H1 (cell line): ENCODE measurements around the gene RPUSD3. TPM values are rescaled to one million over a fixed set of nuclear protein-coding genes. Genes with fewer than 3 reads are reported as not detected.

Source experiments
- CTCF ChIA-PET: fragments of 300-600 bp; sonication (Branson Sonifier 250); formaldehyde crosslinking; loops from one replicate; lab custom pipeline; 2021; ENCODE audit not compliant: partially characterized antibody; lab: Charles Lee
- POLR2A ChIA-PET: fragments of 300-600 bp; sonication (Branson Sonifier 250); formaldehyde crosslinking; loops from one replicate; lab custom pipeline; 2021; ENCODE audit warnings: inconsistent platforms; ENCODE audit not compliant: partially characterized antibody; lab: Charles Lee
- DNase-seq, 2 experiments: peaks; one replicate each; pipeline versions ENCODE4 v3.0.0 to v3.0.0-alpha.2; 2010 to 2022; ENCODE audit warnings: low spot score in 2 of 2, low read depth in 1 of 2, mixed read lengths in 1 of 2
- FAIRE-seq: peaks from 2 replicates; lab custom pipeline; 2011; peaks lifted over from hg19 to GRCh38; lab: Jason Lieb, UNC
- H2AFZ ChIP-seq: 2 replicates; pipeline ENCODE4 v1.8.1; 2012; ENCODE audit warnings: low read length, inconsistent platforms
- H2AK5ac ChIP-seq: 2 replicates; pipeline ENCODE4 v1.6.1; 2013; ENCODE audit warnings: low read depth, low read length
- H2BK120ac ChIP-seq: replicated peaks from 2 replicates; pipeline ENCODE3; 2013; ENCODE audit warnings: low read depth, low read length, inconsistent platforms
- H2BK12ac ChIP-seq: 2 replicates; pipeline ENCODE4 v1.6.1; 2013; ENCODE audit warnings: low read depth, low read length
- H2BK15ac ChIP-seq: 2 replicates; pipeline ENCODE4 v1.6.1; 2013; ENCODE audit warnings: low read length
- H2BK20ac ChIP-seq: 2 replicates; pipeline ENCODE4 v1.6.1; 2013; ENCODE audit warnings: low read length
- H2BK5ac ChIP-seq: 2 replicates; pipeline ENCODE4 v1.6.1; 2013; ENCODE audit warnings: low read depth, low read length
- H3K14ac ChIP-seq: 2 replicates; pipeline ENCODE4 v1.6.1; 2013; ENCODE audit warnings: inconsistent platforms; ENCODE audit not compliant: insufficient read length
- H3K18ac ChIP-seq: 2 replicates; pipeline ENCODE4 v1.6.1; 2013; ENCODE audit warnings: low read length; ENCODE audit errors: extremely low read depth
- H3K23ac ChIP-seq: 2 replicates; pipeline ENCODE4 v1.6.1; 2013; ENCODE audit warnings: inconsistent platforms; ENCODE audit not compliant: insufficient read length
- H3K23me2 ChIP-seq: 2 replicates; pipeline ENCODE4 v1.6.1; 2013; ENCODE audit warnings: low read depth, low read length
- H3K27ac ChIP-seq: 2 replicates; pipeline ENCODE4 v1.6.1; 2011; ENCODE audit warnings: low read depth, low read length, inconsistent platforms
- H3K27me3 ChIP-seq, 4 experiments: replicated peaks in 1 of 4; 1 replicate in 1 of 4; 2 replicates in 3 of 4; pipeline versions ENCODE4 v1.6.1 to v1.8.1; 2011 to 2013; ENCODE audit warnings: low read length in 3 of 4, mild to moderate bottlenecking in 3 of 4, inconsistent platforms in 2 of 4, mixed read lengths in 2 of 4, moderate library complexity in 1 of 4; ENCODE audit not compliant: control insufficient read depth in 3 of 4, insufficient read depth in 3 of 4; ENCODE audit errors: extremely low read depth in 1 of 4
- H3K36me3 ChIP-seq, 4 experiments: 2 replicates each; pipeline versions ENCODE4 v1.6.1 to v1.8.1; 2011 to 2013; ENCODE audit warnings: mild to moderate bottlenecking in 4 of 4, low read length in 3 of 4, moderate library complexity in 2 of 4, control low read depth in 1 of 4, inconsistent platforms in 1 of 4; ENCODE audit not compliant: insufficient read depth in 4 of 4, control insufficient read depth in 2 of 4
- H3K4ac ChIP-seq: replicated peaks from 2 replicates; pipeline ENCODE3; 2013; ENCODE audit warnings: low read length, low read depth, mixed read lengths, inconsistent platforms; ENCODE audit not compliant: insufficient read length
- H3K4me1 ChIP-seq, 4 experiments: replicated peaks in 1 of 4; 1 replicate in 1 of 4; 2 replicates in 3 of 4; pipeline versions ENCODE4 v1.6.1 to v1.8.1; 2011 to 2013; ENCODE audit warnings: low read length in 3 of 4, inconsistent platforms in 2 of 4, mixed read lengths in 1 of 4; ENCODE audit not compliant: insufficient read depth in 4 of 4, control insufficient read depth in 3 of 4
- H3K4me2 ChIP-seq, 2 experiments: 2 replicates each; pipeline versions ENCODE4 v1.6.1 to v1.8.1; 2011 to 2013; ENCODE audit warnings: low read depth in 2 of 2, low read length in 2 of 2, control low read depth in 1 of 2, inconsistent platforms in 1 of 2, mild to moderate bottlenecking in 1 of 2; ENCODE audit not compliant: insufficient read depth in 1 of 2
- H3K4me3 ChIP-seq, 4 experiments: fragments of 200-600, 300-600 bp in 1 of 4; sonication (generic), shearing (Covaris generic), sonication (Bioruptor Twin) in 1 of 4; 2 replicates each; pipeline versions ENCODE4 v1.5.1 to v1.8.1; 2011 to 2016; ENCODE audit warnings: low read length in 4 of 4, low read depth in 3 of 4, control low read depth in 2 of 4, inconsistent platforms in 2 of 4, mild to moderate bottlenecking in 2 of 4, mixed read lengths in 1 of 4, moderate library complexity in 1 of 4; ENCODE audit not compliant: insufficient read depth in 2 of 4; ENCODE audit errors: extremely low read depth in 1 of 4
- H3K56ac ChIP-seq: replicated peaks from 2 replicates; pipeline ENCODE3; 2013; ENCODE audit warnings: low read depth, mild to moderate bottlenecking, mixed read lengths, low read length, inconsistent platforms; ENCODE audit not compliant: insufficient read length
- H3K79me1 ChIP-seq: 2 replicates; pipeline ENCODE4 v1.6.1; 2013; ENCODE audit warnings: low read depth, low read length, control low read depth
- H3K79me2 ChIP-seq, 2 experiments: 2 replicates each; pipeline versions ENCODE4 v1.6.1 to v1.8.1; 2012 to 2013; ENCODE audit warnings: low read length in 2 of 2, mild to moderate bottlenecking in 2 of 2, inconsistent platforms in 1 of 2; ENCODE audit not compliant: insufficient read depth in 2 of 2, control insufficient read depth in 1 of 2
- H3K9ac ChIP-seq, 4 experiments: replicated peaks in 1 of 4; 1 replicate in 1 of 4; 2 replicates in 3 of 4; pipeline versions ENCODE4 v1.6.1 to v1.8.1; 2011 to 2013; ENCODE audit warnings: low read depth in 3 of 4, low read length in 3 of 4, control low read depth in 2 of 4, mild to moderate bottlenecking in 2 of 4, moderate library complexity in 2 of 4, inconsistent platforms in 1 of 4; ENCODE audit errors: extremely low read depth in 1 of 4
- H3K9me3 ChIP-seq, 2 experiments: 2 replicates each; pipeline versions ENCODE4 v1.6.1 to v1.8.1; 2012 to 2013; ENCODE audit warnings: mild to moderate bottlenecking in 2 of 2, moderate library complexity in 2 of 2, control low read depth in 1 of 2, inconsistent platforms in 1 of 2, low read depth in 1 of 2, low read length in 1 of 2, mixed read lengths in 1 of 2; ENCODE audit not compliant: insufficient read depth in 2 of 2
- H4K20me1 ChIP-seq, 2 experiments: replicated peaks in 1 of 2; 2 replicates each; pipeline versions ENCODE3 to v1.8.1; 2011 to 2013; ENCODE audit warnings: inconsistent platforms in 2 of 2, low read length in 2 of 2, mild to moderate bottlenecking in 1 of 2; ENCODE audit not compliant: insufficient read depth in 2 of 2, control insufficient read depth in 1 of 2
- H4K5ac ChIP-seq: 2 replicates; pipeline ENCODE4 v1.6.1; 2013; ENCODE audit warnings: low read length, low read depth, mixed read lengths, inconsistent platforms; ENCODE audit not compliant: insufficient read length
- H4K8ac ChIP-seq: 2 replicates; pipeline ENCODE4 v1.8.0; 2013; ENCODE audit warnings: mild to moderate bottlenecking, moderate library complexity, low read length, inconsistent platforms; ENCODE audit not compliant: insufficient read depth; ENCODE audit errors: extremely low read depth
- H4K91ac ChIP-seq: replicated peaks from 2 replicates; pipeline ENCODE3; 2013; ENCODE audit warnings: low read length, mixed read lengths, inconsistent platforms; ENCODE audit not compliant: insufficient read length
- BRCA1 ChIP-seq: IDR thresholded peaks from 2 replicates; pipeline ENCODE4 v1.6.1; 2012; ENCODE audit warnings: low read depth, low read length, improper control_type of control experiment
- CTCF ChIP-seq, 3 experiments: IDR thresholded peaks; 1 replicate in 2 of 3; 2 replicates in 1 of 3; pipeline versions ENCODE4 v1.5.1 to v1.6.1; 2011; ENCODE audit warnings: low read length in 3 of 3, mild to moderate bottlenecking in 3 of 3, inconsistent platforms in 2 of 3, low read depth in 1 of 3, moderate library complexity in 1 of 3; ENCODE audit not compliant: insufficient read depth in 1 of 3; ENCODE audit errors: control extremely low read depth in 1 of 3
- EGR1 ChIP-seq: IDR thresholded peaks from 2 replicates; pipeline ENCODE4 v1.6.1; 2011; ENCODE audit warnings: low read depth, low read length, borderline replicate concordance
- HDAC6 ChIP-seq: IDR thresholded peaks from one replicate; pipeline ENCODE4 v1.7.1; 2012; ENCODE audit warnings: low read depth, mild to moderate bottlenecking, inconsistent platforms, low read length, moderate library complexity
- KDM1A ChIP-seq: fragments of 200-600, 300-600 bp; sonication (generic); IDR thresholded peaks from 2 replicates; pipeline ENCODE4 v1.7.1; 2016; ENCODE audit warnings: mild to moderate bottlenecking, low read length, borderline replicate concordance
- RBBP5 ChIP-seq: IDR thresholded peaks from 2 replicates; pipeline ENCODE4 v1.7.1; 2012; ENCODE audit warnings: low read depth, mild to moderate bottlenecking, inconsistent platforms, low read length, moderate library complexity, borderline replicate concordance
- SAP30 ChIP-seq: fragments of 300-600 bp; sonication (generic); IDR thresholded peaks from 2 replicates; pipeline ENCODE4 v1.7.1; 2012; ENCODE audit warnings: low read length, moderate library complexity, mild to moderate bottlenecking, inconsistent platforms; ENCODE audit not compliant: insufficient read depth, insufficient replicate concordance
- SIX5 ChIP-seq: IDR thresholded peaks from 2 replicates; pipeline ENCODE4 v1.6.1; 2011; ENCODE audit warnings: mild to moderate bottlenecking, low read depth, low read length
- TBP ChIP-seq: IDR thresholded peaks from 2 replicates; pipeline ENCODE4 v1.6.1; 2011; ENCODE audit warnings: low read depth, low read length, improper control_type of control experiment
- USF2 ChIP-seq: IDR thresholded peaks from 2 replicates; pipeline ENCODE4 v1.6.1; 2011; ENCODE audit warnings: low read length, improper control_type of control experiment
- WGBS, 2 experiments: shearing (Covaris generic) in 1 of 2; methylation state at CpG; one replicate each; pipeline versions ENCODE4 v1.1.6 to v1.1.7; 2013 to 2015; ENCODE audit warnings: low lambda C conversion rate in 2 of 2, mixed read lengths in 2 of 2, inconsistent platforms in 1 of 2, low coverage in 1 of 2, missing lambda C conversion rate in 1 of 2; ENCODE audit not compliant: insufficient replicate concordance in 2 of 2, insufficient coverage in 1 of 2, insufficient read length in 1 of 2; ENCODE audit errors: extremely low coverage in 1 of 2, missing lambda C conversion rate in 1 of 2; 5-methylcytosine and 5-hydroxymethylcytosine counted together
- polyA plus RNA-seq, 7 experiments: library from polyadenylated mRNA; depleted of rRNA in 3 of 7; stranded (reverse) in 5 of 7; unstranded in 2 of 7; fragments of >200 nt in 5 of 7; fragments of 200-250 nt in 2 of 7; gene quantifications; 1 replicate in 5 of 7; 2 replicates in 1 of 7; 4 replicates in 1 of 7; pipeline versions ENCODE4 v1.2.1 to v1.2.3, GENCODE V29; 2011 to 2013; ENCODE audit warnings: missing spikeins in 2 of 7, mixed read lengths in 2 of 7
- total RNA-seq: library from RNA; stranded (reverse); fragmentation: NEBNext Ultra II Directional; extraction: Animal tissue kit (Norgen Biotek cat#: 25700); gene quantifications from 2 replicates; pipeline ENCODE4 v1.2.1, GENCODE V29; 2021

RPUSD3 gene
- total and polyA plus RNA-seq, 2 of the 8 experiments (the other 6 are each of a cell fraction or from before 2014, with no cell fraction given) = 68.4 to 154 TPM

GRCh38 chr3:9889405-9889804 lies 45.6 kb upstream of the RPUSD3 start:
- no peak overlapping the region for H3K27ac ChIP-seq
- WGBS, 2 experiments = 77% methylated on average over 5 of the region's 5 CpGs; no CpG with 5 or more reads in 1 of the 2 experiments
- no peak overlapping the region for H3K14ac ChIP-seq
- H2BK5ac ChIP-seq = no peak overlapping the region
- POLR2A ChIA-PET = interaction anchor here (1.0 to 1.8 kb wide), 5 partner anchors 13 to 80 kb away, joined by 3 to 6 read pairs (median 4); partner anchors contain the start of gene IL17RE
- peaks cover 1 to 4% of the 10 kb centered on the region in 2 experiments for H4K20me1 ChIP-seq
- H2AK5ac ChIP-seq = no peak overlapping the region
- 0 out of 2 replicates have a peak, but pooled peaks cover 2% of the 10 kb centered on the region for H3K23me2 ChIP-seq
- H2BK120ac ChIP-seq = no peak overlapping the region
- no peak overlapping the region for H3K9ac ChIP-seq
- no peak overlapping the region for H2AFZ ChIP-seq
- no peak overlapping the region for H2BK20ac ChIP-seq
- H3K79me2 ChIP-seq = peaks cover 0 to 19% of the 10 kb centered on the region in 2 experiments; a peak in 2 of 4 replicates
- no peak overlapping the region for H2BK15ac ChIP-seq
- H4K8ac ChIP-seq = no peak overlapping the region
- FAIRE-seq (no peak), DNase-seq (no peak)
- no peaks in the 10 kb centered on the region for H3K79me1 ChIP-seq
- H3K36me3 ChIP-seq = peaks cover 8 to 16% (median 13%) of the 10 kb centered on the region in 4 experiments; a peak in 7 of 8 replicates
- no peaks in the 10 kb centered on the region for H3K9me3 ChIP-seq
- no peak overlapping the region for H4K91ac ChIP-seq
- peaks cover 0 to 2% (median 0%) of the 10 kb centered on the region in 4 experiments; a peak in 1 of 7 replicates for H3K4me1 ChIP-seq
- no peak overlapping the region for H2BK12ac ChIP-seq
- CTCF ChIA-PET = interaction anchor here (0.9 to 2.1 kb wide), 3 partner anchors 13 to 57 kb away, joined by 3 to 10 read pairs (median 3); no protein-coding TSS in a partner anchor
- peak overlapping the region in 1 of 2 experiments; percentile 49; a peak in 1 of 4 replicates for H3K4me2 ChIP-seq
- H3K27me3 ChIP-seq = no peaks in the 10 kb centered on the region
- no peak overlapping the region for H3K4ac ChIP-seq
- H3K56ac ChIP-seq = no peak overlapping the region
- H3K23ac ChIP-seq = no peak overlapping the region
- no peak overlapping the region for H3K4me3 ChIP-seq
- no peak overlapping the region for H3K18ac ChIP-seq
- no peak overlapping the region for H4K5ac ChIP-seq
- TF ChIP-seq EGR1 (no peak), BRCA1 (no peak), RBBP5 (no peak), USF2 (no peak), TBP (no peak), KDM1A (no peak), SAP30 (no peak), SIX5 (no peak), HDAC6 (no peak), CTCF (IDR thresholded peaks at IDR 0.05; ENCODE audit: control extremely low read depth in 1 of 3, insufficient read depth in 1 of 3, low read depth in 1 of 3, low read length in 3 of 3) (no peak)
